GM23248 (cell line): ENCODE data around the gene NOXO1.

Experiments used
- EZH2 ChIP-seq: fragments of 200-600 bp; sonication (generic); IDR thresholded peaks from 2 replicates; pipeline ENCODE4 v1.6.1; 2018; ENCODE audit warnings: antibody characterized with exemption, mild to moderate bottlenecking; ENCODE audit not compliant: insufficient read depth, poor library complexity, severe bottlenecking
- EZH2phosphoT487 ChIP-seq: fragments of 200-600 bp; sonication (generic); IDR thresholded peaks from 2 replicates; pipeline ENCODE4 v1.6.1; 2018; ENCODE audit warnings: antibody characterized with exemption, moderate library complexity, mild to moderate bottlenecking, low read depth; ENCODE audit not compliant: insufficient read depth

DNA sequence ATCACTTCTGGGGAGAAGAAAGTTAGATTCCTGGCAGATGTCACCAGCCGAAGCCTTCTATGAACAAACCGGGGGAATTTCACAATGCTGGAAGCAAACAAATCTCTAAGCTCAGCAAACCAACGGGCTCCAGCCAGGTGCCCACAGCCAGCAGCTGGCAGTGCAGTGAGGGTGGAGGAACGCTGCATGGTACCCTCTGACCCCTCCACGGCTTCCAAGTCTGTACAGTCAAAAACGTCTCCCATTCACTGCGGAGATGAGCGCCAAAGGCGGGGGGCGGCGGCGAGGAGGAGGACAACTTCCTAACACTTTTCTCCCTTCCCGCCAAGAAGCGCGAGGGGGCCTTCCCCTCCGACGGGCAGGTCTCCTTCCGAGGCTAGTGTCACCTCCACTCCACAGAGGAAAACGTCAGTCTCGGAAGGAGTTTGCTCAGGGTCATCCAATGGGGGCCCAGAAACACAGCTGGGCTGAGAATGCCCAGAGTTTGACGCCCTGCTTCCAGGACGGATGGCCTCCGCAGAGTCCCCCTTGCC, 27.4 kb upstream of the NOXO1 start:
- TF ChIP-seq EZH2, result no peak
- TF ChIP-seq EZH2phosphoT487, result no peak
